ENCODE results near the gene BAHCC1.

The BAHCC1 gene

DNA sequence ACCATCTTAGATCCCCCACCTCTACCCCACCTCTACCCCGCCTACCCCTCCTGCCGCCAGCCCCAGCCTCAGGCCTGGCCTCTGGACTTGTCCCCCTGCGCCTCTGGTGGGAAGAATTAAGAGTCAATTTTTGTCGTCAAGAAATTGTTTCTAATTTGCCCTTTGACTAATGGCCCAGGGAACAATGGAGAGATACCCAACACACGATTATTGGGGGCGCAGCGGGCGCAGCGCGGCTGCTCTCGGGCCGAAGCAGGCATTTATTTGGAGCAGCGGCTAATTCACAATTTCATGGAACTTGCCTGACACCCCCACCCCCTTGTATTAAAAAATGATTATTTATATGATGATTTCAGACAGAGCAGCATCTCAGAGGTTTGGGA lies 4.4 kb upstream of the BAHCC1 start:
- H3K4me1 ChIP-seq (ENCODE audit: insufficient read depth, low read length, poor library complexity, severe bottlenecking) = peaks cover 64% of the 10 kb centered on the region

DNA sequence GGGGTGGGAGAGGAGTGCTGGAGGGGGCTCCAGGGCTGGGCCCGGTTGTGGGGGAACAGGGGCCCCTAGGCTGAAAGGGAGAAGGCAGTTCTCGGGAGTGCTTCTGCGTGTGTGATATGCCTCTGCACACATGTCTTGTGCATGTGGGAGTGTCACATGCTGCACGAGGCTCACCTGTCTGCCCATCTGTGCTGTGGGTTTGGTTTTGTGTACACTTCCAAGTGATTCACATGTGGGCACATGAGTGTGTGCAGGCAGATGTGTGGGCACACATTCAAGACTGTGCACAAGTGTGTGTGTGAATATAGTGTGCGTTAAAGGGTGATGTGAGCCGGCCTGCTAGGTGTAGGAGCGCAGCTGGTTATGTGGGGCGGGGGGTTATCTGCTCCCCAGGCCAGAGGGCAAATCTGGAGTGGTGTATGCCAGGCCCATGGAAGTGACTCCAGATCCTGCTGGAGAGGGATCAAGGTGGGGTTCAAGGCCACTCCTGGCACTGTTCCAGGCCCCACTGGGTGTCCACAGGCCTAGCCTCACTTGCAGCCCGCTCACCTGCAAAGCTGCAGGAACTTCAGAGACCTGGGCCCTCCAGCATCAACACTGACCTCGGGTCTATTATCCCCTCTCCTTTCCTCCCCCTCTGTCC lies 3.8 kb upstream of the BAHCC1 start:
- H3K4me3 ChIP-seq (ENCODE audit: low read length, poor library complexity, severe bottlenecking) = peak overlapping the region; percentile 80
- peaks cover 58% of the 10 kb centered on the region for H3K4me1 ChIP-seq (ENCODE audit: insufficient read depth, low read length, poor library complexity, severe bottlenecking)
- peaks cover 8% of the 10 kb centered on the region for H3K27me3 ChIP-seq (ENCODE audit: insufficient read depth, low read length, poor library complexity, severe bottlenecking)
- peaks cover 29% of the 10 kb centered on the region for H4K20me1 ChIP-seq (ENCODE audit: insufficient read depth, low read length, poor library complexity, severe bottlenecking)
- no peak overlapping the region for H2AFZ ChIP-seq (ENCODE audit: low read length)
- H3K9ac ChIP-seq (ENCODE audit: low read depth, low read length, poor library complexity, severe bottlenecking) = peak overlapping the region; percentile 97
- H3K79me2 ChIP-seq (ENCODE audit: insufficient read depth, low read length) = peaks cover 85% of the 10 kb centered on the region
- H3K9me2 ChIP-seq (replicated peaks; ENCODE audit: low read depth, low read length) = no peaks in the 10 kb centered on the region
- no peaks in the 10 kb centered on the region for H3K36me3 ChIP-seq (ENCODE audit: insufficient read depth, low read length)
- H3K9me3 ChIP-seq (ENCODE audit: insufficient read depth, low read depth, low read length) = no peaks in the 10 kb centered on the region
- no peak for TF ChIP-seq EZH2phosphoT487 (IDR thresholded peaks at IDR 0.05; ENCODE audit: borderline replicate concordance)
- TF ChIP-seq, protein P1, sequence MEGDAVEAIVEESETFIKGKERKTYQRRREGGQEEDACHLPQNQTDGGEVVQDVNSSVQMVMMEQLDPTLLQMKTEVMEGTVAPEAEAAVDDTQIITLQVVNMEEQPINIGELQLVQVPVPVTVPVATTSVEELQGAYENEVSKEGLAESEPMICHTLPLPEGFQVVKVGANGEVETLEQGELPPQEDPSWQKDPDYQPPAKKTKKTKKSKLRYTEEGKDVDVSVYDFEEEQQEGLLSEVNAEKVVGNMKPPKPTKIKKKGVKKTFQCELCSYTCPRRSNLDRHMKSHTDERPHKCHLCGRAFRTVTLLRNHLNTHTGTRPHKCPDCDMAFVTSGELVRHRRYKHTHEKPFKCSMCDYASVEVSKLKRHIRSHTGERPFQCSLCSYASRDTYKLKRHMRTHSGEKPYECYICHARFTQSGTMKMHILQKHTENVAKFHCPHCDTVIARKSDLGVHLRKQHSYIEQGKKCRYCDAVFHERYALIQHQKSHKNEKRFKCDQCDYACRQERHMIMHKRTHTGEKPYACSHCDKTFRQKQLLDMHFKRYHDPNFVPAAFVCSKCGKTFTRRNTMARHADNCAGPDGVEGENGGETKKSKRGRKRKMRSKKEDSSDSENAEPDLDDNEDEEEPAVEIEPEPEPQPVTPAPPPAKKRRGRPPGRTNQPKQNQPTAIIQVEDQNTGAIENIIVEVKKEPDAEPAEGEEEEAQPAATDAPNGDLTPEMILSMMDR (conservative IDR thresholded peaks at IDR 0.05; ENCODE audit: low read length) = no peak
- peak overlapping the region; percentile 96 for H3K4me2 ChIP-seq (ENCODE audit: low read depth, low read length, poor library complexity, severe bottlenecking)
- peaks cover 5% of the 10 kb centered on the region for H3F3A ChIP-seq (ENCODE audit: low read depth)

More for the DNA sequence above, 4.4 kb upstream of the BAHCC1 start:
- Histone ChIP-seq H2AFZ (ENCODE audit: low read length) (no peak overlapping the region), H3K4me2 (ENCODE audit: low read depth, low read length, poor library complexity, severe bottlenecking) (peak overlapping the region; percentile 96), H3K9me2 (replicated peaks; ENCODE audit: low read depth, low read length) (no peaks in the 10 kb centered on the region), H3K79me2 (ENCODE audit: insufficient read depth, low read length) (peaks cover 85% of the 10 kb centered on the region), H3K36me3 (ENCODE audit: insufficient read depth, low read length) (no peaks in the 10 kb centered on the region), H3K9me3 (ENCODE audit: insufficient read depth, low read depth, low read length) (no peaks in the 10 kb centered on the region), H3K27me3 (ENCODE audit: insufficient read depth, low read length, poor library complexity, severe bottlenecking) (peaks cover 4% of the 10 kb centered on the region), H3K4me3 (ENCODE audit: low read length, poor library complexity, severe bottlenecking) (peak overlapping the region; percentile 80), H3K9ac (ENCODE audit: low read depth, low read length, poor library complexity, severe bottlenecking) (peak overlapping the region; percentile 97), H4K20me1 (ENCODE audit: insufficient read depth, low read length, poor library complexity, severe bottlenecking) (peaks cover 25% of the 10 kb centered on the region), H3F3A (ENCODE audit: low read depth) (peaks cover 5% of the 10 kb centered on the region)
- TF ChIP-seq EZH2phosphoT487 (IDR thresholded peaks at IDR 0.05; ENCODE audit: borderline replicate concordance) = no peak

- no peak overlapping the region for H2AFZ ChIP-seq (ENCODE audit: low read length)
Measured at GRCh38 chr17:81391936-81392908, 3.0 kb upstream of the BAHCC1 start.

More at GRCh38 chr17:81391936-81392908, 3.0 kb upstream of the BAHCC1 start:
- peaks cover 29% of the 10 kb centered on the region for H4K20me1 ChIP-seq (ENCODE audit: insufficient read depth, low read length, poor library complexity, severe bottlenecking)
- no peaks in the 10 kb centered on the region for H3K9me2 ChIP-seq (replicated peaks; ENCODE audit: low read depth, low read length)
- peak overlapping the region; percentile 96 for H3K4me2 ChIP-seq (ENCODE audit: low read depth, low read length, poor library complexity, severe bottlenecking)
- peaks cover 5% of the 10 kb centered on the region for H3F3A ChIP-seq (ENCODE audit: low read depth)
- peaks cover 8% of the 10 kb centered on the region for H3K27me3 ChIP-seq (ENCODE audit: insufficient read depth, low read length, poor library complexity, severe bottlenecking)
- peaks cover 92% of the 10 kb centered on the region for H3K79me2 ChIP-seq (ENCODE audit: insufficient read depth, low read length)
- H3K9me3 ChIP-seq (ENCODE audit: insufficient read depth, low read depth, low read length) = no peaks in the 10 kb centered on the region
- no peak for TF ChIP-seq EZH2phosphoT487 (IDR thresholded peaks at IDR 0.05; ENCODE audit: borderline replicate concordance)
- TF ChIP-seq, protein P1 (conservative IDR thresholded peaks at IDR 0.05; ENCODE audit: low read length) = no peak
- no peaks in the 10 kb centered on the region for H3K36me3 ChIP-seq (ENCODE audit: insufficient read depth, low read length)
- H3K4me3 ChIP-seq (ENCODE audit: low read length, poor library complexity, severe bottlenecking) = peak overlapping the region; percentile 80
- peaks cover 58% of the 10 kb centered on the region for H3K4me1 ChIP-seq (ENCODE audit: insufficient read depth, low read length, poor library complexity, severe bottlenecking)
- H3K9ac ChIP-seq (ENCODE audit: low read depth, low read length, poor library complexity, severe bottlenecking) = peak overlapping the region; percentile 97
